HEK293 (cell line): Measurements from ENCODE around the gene NPAS2.

Experiments
- CTCF ChIA-PET: fragments of 350-600 bp; formaldehyde crosslinking; extraction: SDS; loops from one replicate; lab custom pipeline; 2021; ENCODE audit warnings: antibody characterized with exemption; lab: Yijun Ruan, JAX
- POLR2A ChIA-PET: fragments of 300-600 bp; formaldehyde crosslinking; extraction: SDS; loops from one replicate; lab custom pipeline; 2020; ENCODE audit warnings: antibody characterized with exemption, inconsistent platforms; lab: Yijun Ruan, JAX
- H3K27ac ChIP-seq: fragments of 200-500 bp; sonication (Bioruptor generic); 2 replicates; pipeline ENCODE4 v1.5.1; 2014; ENCODE audit warnings: low read depth, low read length, control low read depth, inconsistent platforms; ENCODE audit errors: extremely low read depth
- H3K36me3 ChIP-seq, 2 experiments: fragments of 200-500 bp in 1 of 2; sonication (Bioruptor generic) in 1 of 2; 1 replicate in 1 of 2; 2 replicates in 1 of 2; pipeline ENCODE4 v1.5.1; 2014 to 2017; ENCODE audit warnings: inconsistent platforms in 2 of 2, low read length in 2 of 2; ENCODE audit not compliant: control insufficient read depth in 2 of 2, insufficient read depth in 1 of 2
- H3K4me1 ChIP-seq: fragments of 200-500 bp; sonication (Bioruptor generic); 2 replicates; pipeline ENCODE4 v1.5.1; 2014; ENCODE audit warnings: mild to moderate bottlenecking, low read length, inconsistent platforms; ENCODE audit not compliant: control insufficient read depth, insufficient read depth
- H3K4me3 ChIP-seq: 2 replicates; pipeline ENCODE4 v1.5.1; 2011; ENCODE audit warnings: low read depth, mild to moderate bottlenecking, control low read depth, low read length, moderate library complexity
- H3K9me3 ChIP-seq: fragments of 200-500 bp; sonication (Bioruptor generic); 2 replicates; pipeline ENCODE4 v1.5.1; 2014; ENCODE audit warnings: low read depth, low read length, inconsistent platforms; ENCODE audit not compliant: control insufficient read depth, insufficient read depth
- ATF2 ChIP-seq: fragments of 450-650 bp; formaldehyde crosslinking; IDR thresholded peaks from 2 replicates; pipeline ENCODE4 v1.5.1; 2016; ENCODE audit warnings: missing biosample characterization, missing genetic modification characterization, low read depth
- ELK4 ChIP-seq: IDR thresholded peaks from 2 replicates; pipeline ENCODE4 v1.6.1; 2011; ENCODE audit warnings: mild to moderate bottlenecking, low read depth, low read length, borderline replicate concordance
- INSM2 ChIP-seq: fragments of 450-650 bp; formaldehyde crosslinking; IDR thresholded peaks from 2 replicates; pipeline ENCODE4 v1.5.1; 2016; ENCODE audit warnings: missing biosample characterization, missing genetic modification characterization
- KLF10 ChIP-seq: fragments of 450-650 bp; IDR thresholded peaks from 2 replicates; pipeline ENCODE4 v1.5.1; 2018; ENCODE audit warnings: missing biosample characterization, mild to moderate bottlenecking, missing genetic modification characterization
- SP2 ChIP-seq: fragments of 450-650 bp; formaldehyde crosslinking; IDR thresholded peaks from 2 replicates; pipeline ENCODE4 v1.5.1; 2016; ENCODE audit warnings: missing biosample characterization, missing genetic modification characterization
- ZBTB48 ChIP-seq: fragments of 450-650 bp; formaldehyde crosslinking; IDR thresholded peaks from 2 replicates; pipeline ENCODE4 v1.5.1; 2016; ENCODE audit warnings: missing biosample characterization, missing genetic modification characterization
- ZBTB8A ChIP-seq: fragments of 450-650 bp; formaldehyde crosslinking; IDR thresholded peaks from 2 replicates; pipeline ENCODE4 v1.5.1; 2016; ENCODE audit warnings: missing biosample characterization, missing genetic modification characterization
- ZNF146 ChIP-seq: fragments of 450-650 bp; formaldehyde crosslinking; IDR thresholded peaks from 2 replicates; pipeline ENCODE4 v1.5.1; 2016; ENCODE audit warnings: missing biosample characterization, missing genetic modification characterization
- ZNF16 ChIP-seq: fragments of 450-650 bp; formaldehyde crosslinking; IDR thresholded peaks from 2 replicates; pipeline ENCODE4 v1.5.1; 2016; ENCODE audit warnings: low read depth, missing biosample characterization, missing genetic modification characterization
- ZNF23 ChIP-seq: fragments of 450-650 bp; formaldehyde crosslinking; IDR thresholded peaks from 2 replicates; pipeline ENCODE4 v1.5.1; 2016; ENCODE audit warnings: missing biosample characterization, missing genetic modification characterization, borderline replicate concordance
- ZNF24 ChIP-seq: fragments of 450-650 bp; formaldehyde crosslinking; IDR thresholded peaks from 2 replicates; pipeline ENCODE4 v1.5.1; 2016; ENCODE audit warnings: missing biosample characterization, missing genetic modification characterization
- ZNF280C ChIP-seq: fragments of 450-650 bp; formaldehyde crosslinking; IDR thresholded peaks from 2 replicates; pipeline ENCODE4 v1.5.1; 2016; ENCODE audit warnings: missing biosample characterization, missing genetic modification characterization
- ZNF311 ChIP-seq: fragments of 450-650 bp; formaldehyde crosslinking; IDR thresholded peaks from 2 replicates; pipeline ENCODE4 v1.5.1; 2017; ENCODE audit warnings: missing biosample characterization, missing genetic modification characterization, borderline replicate concordance
- ZNF426 ChIP-seq: fragments of 450-650 bp; formaldehyde crosslinking; IDR thresholded peaks from 2 replicates; pipeline ENCODE4 v1.5.1; 2017; ENCODE audit warnings: missing biosample characterization, missing genetic modification characterization, mild to moderate bottlenecking, inconsistent platforms, moderate library complexity
- ZNF488 ChIP-seq: fragments of 450-650 bp; formaldehyde crosslinking; IDR thresholded peaks from 2 replicates; pipeline ENCODE4 v1.5.1; 2016; ENCODE audit warnings: missing biosample characterization, missing genetic modification characterization
- ZNF544 ChIP-seq: fragments of 450-650 bp; formaldehyde crosslinking; IDR thresholded peaks from 2 replicates; pipeline ENCODE4 v1.5.0; 2017; ENCODE audit warnings: missing biosample characterization, missing genetic modification characterization
- ZNF558 ChIP-seq: fragments of 450-650 bp; formaldehyde crosslinking; IDR thresholded peaks from 2 replicates; pipeline ENCODE4 v1.5.1; 2016; ENCODE audit warnings: missing biosample characterization, missing genetic modification characterization
- ZNF624 ChIP-seq: fragments of 450-650 bp; formaldehyde crosslinking; IDR thresholded peaks from 2 replicates; pipeline ENCODE4 v1.5.1; 2017; ENCODE audit warnings: missing biosample characterization, missing genetic modification characterization
- ZNF654 ChIP-seq: fragments of 450-650 bp; formaldehyde crosslinking; IDR thresholded peaks from 2 replicates; pipeline ENCODE4 v1.5.1; 2016; ENCODE audit warnings: low read depth, missing biosample characterization, missing genetic modification characterization
- ZNF747 ChIP-seq: fragments of 450-650 bp; formaldehyde crosslinking; IDR thresholded peaks from 2 replicates; pipeline ENCODE4 v1.5.1; 2016; ENCODE audit warnings: missing biosample characterization, missing genetic modification characterization
- ZNF785 ChIP-seq: fragments of 450-650 bp; formaldehyde crosslinking; IDR thresholded peaks from 2 replicates; pipeline ENCODE4 v1.5.1; 2016; ENCODE audit warnings: missing biosample characterization, missing genetic modification characterization
- ZSCAN18 ChIP-seq: fragments of 450-650 bp; formaldehyde crosslinking; IDR thresholded peaks from 2 replicates; pipeline ENCODE4 v1.5.1; 2016; ENCODE audit warnings: missing biosample characterization, missing genetic modification characterization

Gene NPAS2

GRCh38 chr2:100857341-100857740 is 37.4 kb downstream of the NPAS2 start:
- TF ChIP-seq ZBTB8A, result no peak
- TF ChIP-seq, all 188 proteins: peak for 0
- Histone ChIP-seq H3K4me3 (no peak overlapping the region), H3K27ac (no peak overlapping the region), H3K4me1 (no peaks in the 10 kb centered on the region), H3K36me3 (no peaks in the 10 kb centered on the region), H3K9me3 (no peaks in the 10 kb centered on the region)
- CTCF ChIA-PET, result no interaction called here
- POLR2A ChIA-PET, result interaction anchor here (0.5 kb wide), 1 partner anchor 1917 kb away, joined by 4 read pairs; no protein-coding TSS in a partner anchor

GRCh38 chr2:100857915-100858314 is 38.0 kb downstream of the NPAS2 start:
- Histone ChIP-seq H3K27ac (no peak overlapping the region), H3K4me1 (no peaks in the 10 kb centered on the region), H3K36me3 (no peaks in the 10 kb centered on the region), H3K4me3 (no peak overlapping the region), H3K9me3 (no peaks in the 10 kb centered on the region)
- TF ChIP-seq ZNF24 (tag by site-specific recombination), result no peak
- TF ChIP-seq ZBTB48 (tag by site-specific recombination), result no peak
- TF ChIP-seq SP2 (tag by site-specific recombination), result no peak
- no peak for TF ChIP-seq ATF2 (tag by site-specific recombination)
- TF ChIP-seq ZNF280C (tag by site-specific recombination), result no peak
- no peak for TF ChIP-seq ZNF654
- TF ChIP-seq INSM2 (tag by site-specific recombination), result no peak
- TF ChIP-seq ZNF558 (tag by site-specific recombination), result no peak
- no peak for TF ChIP-seq ZNF23
- POLR2A ChIA-PET, result no interaction called here
- CTCF ChIA-PET, result no interaction called here

GRCh38 chr2:100859902-100860301 is 40.0 kb downstream of the NPAS2 start:
- Histone ChIP-seq H3K4me3 (no peak overlapping the region), H3K4me1 (no peaks in the 10 kb centered on the region), H3K36me3 (no peaks in the 10 kb centered on the region), H3K27ac (no peak overlapping the region), H3K9me3 (no peaks in the 10 kb centered on the region)
- POLR2A ChIA-PET, result no interaction called here
- TF ChIP-seq ZSCAN18 (tag by site-specific recombination) (no peak), ZNF747 (tag by site-specific recombination) (no peak), ZNF16 (tag by site-specific recombination) (no peak), ZNF311 (tag by site-specific recombination) (no peak), INSM2 (tag by site-specific recombination) (no peak), ZNF624 (tag by site-specific recombination) (no peak), KLF10 (tag by site-specific recombination) (no peak), ZNF146 (tag by site-specific recombination) (no peak), ZNF488 (no peak), ELK4 (no peak), ZNF426 (no peak), ZNF544 (tag by site-specific recombination) (no peak), ZNF785 (tag by site-specific recombination) (no peak)
- CTCF ChIA-PET, result interaction anchor here (0.6 kb wide), 1 partner anchor 253 kb away, joined by 3 read pairs; no protein-coding TSS in a partner anchor
